Measurements from ENCODE around the gene CTSW.

GRCh38 chr11:65844231-65844872 lies 35.3 kb upstream of the CTSW start:
- no peak for TF ChIP-seq POLR2AphosphoS5 (IDR thresholded peaks at IDR 0.05)
- no peak for TF ChIP-seq CTCF (IDR thresholded peaks at IDR 0.05 in 8 of 11, conservative IDR thresholded peaks at IDR 0.05 in 3 of 11)
- TF ChIP-seq POLR2A (IDR thresholded peaks at IDR 0.05): no peak

All from spleen (tissue), 7 donors.